ENCODE data around the gene NFAT5. TPM values are rescaled to one million over a fixed set of nuclear protein-coding genes. Genes with fewer than 3 reads are reported as not detected.

Gene NFAT5
- total RNA-seq, 1 donor from 2014 or later: 48.3 TPM

GRCh38 chr16:69531988-69532387 lies 33.8 kb upstream of the NFAT5 start:
- intact Hi-C loops (cut with micrococcal nuclease): no loop called here
- TF ChIP-seq CTCF (IDR thresholded peaks at IDR 0.05): no peak
- ATAC-seq (ENCODE audit: low read depth) (no peak), DNase-seq (no peak)
- Mint-ChIP-seq H3K4me1 (peaks cover 20% of the 10 kb centered on the region), H3K27ac (no peak overlapping the region), H3K36me3 (ENCODE audit: low read depth) (no peaks in the 10 kb centered on the region), H3K27me3 (no peaks in the 10 kb centered on the region), H3K9me3 (peaks cover 2% of the 10 kb centered on the region), H3K4me3 (no peak overlapping the region)
- ChIA-PET POLR2A (interaction anchor here (1.5 kb wide), 1 partner anchor 33 kb away, joined by 4 read pairs; the partner anchor contains the start of gene NFAT5), CTCF (no interaction called here)

DNA sequence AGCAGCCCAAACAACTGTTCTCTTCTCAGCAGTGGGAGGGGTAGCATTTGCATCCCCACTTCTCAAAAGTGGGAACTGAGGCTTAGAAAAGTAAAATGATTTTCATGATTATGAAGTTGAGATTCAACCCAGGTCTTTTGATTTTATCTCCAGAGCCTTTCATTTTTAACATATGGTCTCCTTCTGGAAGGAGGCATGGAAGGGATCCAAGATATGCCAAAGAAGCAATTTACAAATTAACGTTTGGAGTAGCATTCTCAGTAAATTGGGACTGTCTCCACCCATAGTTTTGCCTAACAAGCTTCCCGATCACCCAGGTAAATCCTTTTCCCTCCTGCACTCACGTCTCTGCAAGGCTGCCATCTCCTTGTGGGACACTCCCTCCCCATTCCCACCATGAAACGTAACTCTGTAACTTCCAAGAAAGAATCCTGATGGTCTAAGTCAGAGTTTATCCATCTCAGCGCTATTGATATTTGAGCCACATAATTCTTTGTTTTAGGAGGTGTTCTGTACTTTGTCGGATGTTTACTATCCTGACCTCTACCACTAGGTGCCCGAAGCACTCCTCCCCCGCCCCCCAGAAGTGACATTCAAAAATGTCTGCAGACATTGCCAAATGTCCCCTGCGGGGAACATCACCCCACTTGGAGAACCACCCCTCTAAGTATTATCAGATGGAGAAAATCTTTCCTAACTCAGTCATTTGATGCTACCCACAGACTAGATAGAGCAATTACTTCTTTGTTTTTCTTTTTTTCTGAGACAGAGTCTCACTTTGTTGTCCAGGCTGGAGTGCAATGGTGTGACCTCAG lies 32.9 kb upstream of the NFAT5 start:
- DNase-seq (no peak), ATAC-seq (ENCODE audit: low read depth) (no peak)
- Mint-ChIP-seq H3K36me3 (ENCODE audit: low read depth) (no peaks in the 10 kb centered on the region), H3K4me3 (no peak overlapping the region), H3K27ac (no peak overlapping the region), H3K27me3 (no peaks in the 10 kb centered on the region), H3K9me3 (peaks cover 2% of the 10 kb centered on the region), H3K4me1 (peaks cover 25% of the 10 kb centered on the region)
- CTCF ChIA-PET: no interaction called here
- intact Hi-C loops (cut with micrococcal nuclease): no loop called here
- TF ChIP-seq CTCF (IDR thresholded peaks at IDR 0.05): no peak
- POLR2A ChIA-PET: interaction anchor here (1.5 kb wide), 1 partner anchor 32 kb away, joined by 4 read pairs; the partner anchor contains the start of gene NFAT5

- Mint-ChIP-seq H3K4me3 (no peak overlapping the region), H3K36me3 (ENCODE audit: low read depth) (no peaks in the 10 kb centered on the region), H3K4me1 (peaks cover 27% of the 10 kb centered on the region), H3K27ac (no peak overlapping the region), H3K27me3 (no peaks in the 10 kb centered on the region), H3K9me3 (peaks cover 2% of the 10 kb centered on the region)
- ATAC-seq (ENCODE audit: low read depth) (no peak), DNase-seq (no peak)
- ChIA-PET CTCF (no interaction called here), POLR2A (no interaction called here)
- no peak for TF ChIP-seq CTCF (IDR thresholded peaks at IDR 0.05)
- intact Hi-C loops (cut with micrococcal nuclease): no loop called here
Observed at GRCh38 chr16:69534720-69535119, 31.0 kb upstream of the NFAT5 start.

GRCh38 chr16:69535123-69536050 lies 30.4 kb upstream of the NFAT5 start:
- TF ChIP-seq CTCF (IDR thresholded peaks at IDR 0.05): no peak
- DNase-seq (no peak), ATAC-seq (ENCODE audit: low read depth) (no peak)
- no peak overlapping the region for H3K27ac Mint-ChIP-seq
- H3K4me1 Mint-ChIP-seq: peaks cover 26% of the 10 kb centered on the region
- ChIA-PET POLR2A (interaction anchor here (0.6 to 1.9 kb wide), 2 partner anchors 30 to 31 kb away, joined by 4 read pairs; partner anchors contain the start of gene NFAT5), CTCF (no interaction called here)
- peaks cover under 1% of the 10 kb centered on the region for H3K9me3 Mint-ChIP-seq
- no peaks in the 10 kb centered on the region for H3K27me3 Mint-ChIP-seq
- no peak overlapping the region for H3K4me3 Mint-ChIP-seq
- intact Hi-C loops (cut with micrococcal nuclease): no loop called here
- no peaks in the 10 kb centered on the region for H3K36me3 Mint-ChIP-seq (ENCODE audit: low read depth)

- ChIA-PET POLR2A (no interaction called here), CTCF (no interaction called here)
- Mint-ChIP-seq H3K27ac (no peak overlapping the region), H3K27me3 (no peaks in the 10 kb centered on the region), H3K4me3 (no peak overlapping the region), H3K4me1 (peaks cover 26% of the 10 kb centered on the region), H3K9me3 (no peaks in the 10 kb centered on the region), H3K36me3 (ENCODE audit: low read depth) (no peaks in the 10 kb centered on the region)
- ATAC-seq (ENCODE audit: low read depth) (no peak), DNase-seq (no peak)
- TF ChIP-seq CTCF (IDR thresholded peaks at IDR 0.05): no peak
- intact Hi-C loops (cut with micrococcal nuclease): no loop called here
Observed at GRCh38 chr16:69537706-69538080, 28.1 kb upstream of the NFAT5 start.

Data from activated B cell treated with CpG ODN at 0.5 μM for 24 hours (primary cell).